Calu3 (cell line): Measurements from ENCODE around the gene KLHL6. TPM values are rescaled to one million over a fixed set of nuclear protein-coding genes. Genes with fewer than 3 reads are reported as not detected.

Experiments used
- BruUV-seq: library from RNA; stranded (reverse); fragments of 400-500 nt; replicated peaks from 2 replicates; lab custom pipeline; 2021; lab: Mats Ljungman, UMichigan
- CTCF ChIA-PET: fragments of 300-600 bp; sonication (Branson Sonifier 250); formaldehyde crosslinking; loops from one replicate; lab custom pipeline; 2022; ENCODE audit warnings: antibody characterized with exemption; lab: Charles Lee
- DNase-seq: peaks from one replicate; pipeline ENCODE4 v3.0.0; 2022
- H3K27ac Mint-ChIP-seq: one replicate; pipeline ENCODE4 v1.8.0; 2022; ENCODE audit warnings: mixed read lengths; ENCODE audit not compliant: unreplicated experiment
- H3K27me3 Mint-ChIP-seq: one replicate; pipeline ENCODE4 v1.8.0; 2022; ENCODE audit warnings: mixed read lengths; ENCODE audit not compliant: unreplicated experiment
- H3K36me3 Mint-ChIP-seq: one replicate; pipeline ENCODE4 v1.8.0; 2022; ENCODE audit warnings: mild to moderate bottlenecking, moderate library complexity, mixed read lengths; ENCODE audit not compliant: insufficient read depth, unreplicated experiment
- H3K4me1 Mint-ChIP-seq: one replicate; pipeline ENCODE4 v1.8.0; 2022; ENCODE audit warnings: mild to moderate bottlenecking, low read depth, mixed read lengths; ENCODE audit not compliant: unreplicated experiment
- H3K4me3 Mint-ChIP-seq: one replicate; pipeline ENCODE4 v1.8.0; 2022; ENCODE audit warnings: mild to moderate bottlenecking, low read depth, moderate library complexity, mixed read lengths; ENCODE audit not compliant: unreplicated experiment
- H3K9me3 Mint-ChIP-seq: one replicate; pipeline ENCODE4 v1.8.0; 2022; ENCODE audit warnings: low read depth, mixed read lengths; ENCODE audit not compliant: unreplicated experiment
- CTCF ChIP-seq: fragments of 200-600 bp; IDR thresholded peaks from one replicate; pipeline ENCODE4 v1.8.0; 2022; ENCODE audit warnings: antibody characterized with exemption; ENCODE audit not compliant: unreplicated experiment
- intact Hi-C: fragments of 100-400 bp; cut with micrococcal nuclease; formaldehyde crosslinking; loops from one replicate; pipeline ENCODE4 v1.10.0; 2022; ENCODE audit not compliant: unreplicated experiment
- total RNA-seq: library from RNA; stranded (reverse); gene quantifications from 2 replicates; pipeline ENCODE4 v1.2.3, GENCODE V29; 2022

KLHL6 gene
- total RNA-seq, 1 experiment from 2014 or later, result not detected

GRCh38 chr3:183448369-183449128 is 107.0 kb downstream of the KLHL6 start:
- peaks cover 4% of the 10 kb centered on the region for H3K9me3 Mint-ChIP-seq
- CTCF ChIA-PET, result interaction anchor here (0.6 kb wide), 1 partner anchor 812 kb away, joined by 5 read pairs; no protein-coding TSS in a partner anchor

GRCh38 chr3:183447206-183448001 is 108.1 kb downstream of the KLHL6 start:
- H3K27me3 Mint-ChIP-seq, result peaks cover 8% of the 10 kb centered on the region
- intact Hi-C loops, result no loop called here
- H3K9me3 Mint-ChIP-seq, result peaks cover 9% of the 10 kb centered on the region
- peak overlapping the region; percentile 96 for H3K4me3 Mint-ChIP-seq
- CTCF ChIA-PET, result interaction anchor here (0.5 to 0.8 kb wide), 2 partner anchors 9 to 301 kb away, joined by 3 read pairs; no protein-coding TSS in a partner anchor
- peaks cover 17% of the 10 kb centered on the region for H3K36me3 Mint-ChIP-seq
- peak; percentile 96 for DNase-seq
- no TSS peak for BruUV-seq
- TF ChIP-seq CTCF, result no peak
- peaks cover 15% of the 10 kb centered on the region for H3K4me1 Mint-ChIP-seq
- H3K27ac Mint-ChIP-seq, result peak overlapping the region; percentile 66

More at GRCh38 chr3:183448369-183449128, 107.0 kb downstream of the KLHL6 start:
- no peaks in the 10 kb centered on the region for H3K27me3 Mint-ChIP-seq
- peaks cover 17% of the 10 kb centered on the region for H3K36me3 Mint-ChIP-seq
- peak overlapping the region; percentile 96 for H3K4me3 Mint-ChIP-seq
- DNase-seq, result no peak
- peaks cover 15% of the 10 kb centered on the region for H3K4me1 Mint-ChIP-seq
- TF ChIP-seq CTCF, result no peak
- intact Hi-C loops, result no loop called here
- H3K27ac Mint-ChIP-seq, result peak overlapping the region; percentile 66
- BruUV-seq, result TSS peak; percentile 56

GRCh38 chr3:183446838-183447205 is 108.7 kb downstream of the KLHL6 start:
- Mint-ChIP-seq H3K27ac (peak overlapping the region; percentile 66), H3K4me3 (peak overlapping the region; percentile 96), H3K4me1 (peaks cover 15% of the 10 kb centered on the region), H3K9me3 (peaks cover 9% of the 10 kb centered on the region), H3K36me3 (peaks cover 17% of the 10 kb centered on the region), H3K27me3 (peaks cover 14% of the 10 kb centered on the region)
- BruUV-seq, result no TSS peak
- CTCF ChIA-PET, result no interaction called here
- intact Hi-C loops, result no loop called here
- TF ChIP-seq CTCF, result no peak
- DNase-seq, result no peak

- H3K36me3 Mint-ChIP-seq, result peaks cover 17% of the 10 kb centered on the region
- BruUV-seq, result no TSS peak
- no peak for TF ChIP-seq CTCF
- H3K4me1 Mint-ChIP-seq, result peaks cover 15% of the 10 kb centered on the region
- H3K27ac Mint-ChIP-seq, result no peak overlapping the region
- peaks cover 17% of the 10 kb centered on the region for H3K27me3 Mint-ChIP-seq
- peaks cover 12% of the 10 kb centered on the region for H3K9me3 Mint-ChIP-seq
- CTCF ChIA-PET, result no interaction called here
- intact Hi-C loops, result no loop called here
- H3K4me3 Mint-ChIP-seq, result no peak overlapping the region
- no peak for DNase-seq
These were observed 110.8 kb downstream of the KLHL6 start for GRCh38 chr3:183444748-183445147.
